MM.1S (cell line): ENCODE measurements around the gene BPTF.

ENCODE experiments used
- DNase-seq: peaks from one replicate; pipeline ENCODE4 v3.0.0-alpha.2; 2015
- H2AFZ ChIP-seq: fragments of 300-600 bp; sonication (generic); 2 replicates; pipeline ENCODE4 v1.6.0; 2016; ENCODE audit warnings: antibody characterized with exemption, low read length
- H3F3A ChIP-seq: fragments of 300-600 bp; sonication (generic); 2 replicates; pipeline ENCODE4 v1.6.1; 2016; ENCODE audit warnings: mild to moderate bottlenecking, antibody characterized with exemption, low read length, moderate library complexity, mixed read lengths; ENCODE audit not compliant: insufficient read depth
- H3K27ac ChIP-seq: fragments of 300-600 bp; sonication (generic); 2 replicates; pipeline ENCODE4 v1.5.1; 2016; ENCODE audit warnings: mild to moderate bottlenecking, low read length
- H3K27me3 ChIP-seq: fragments of 300-600 bp; sonication (generic); replicated peaks from 2 replicates; pipeline ENCODE4 v1.6.0; 2016; ENCODE audit warnings: low read length; ENCODE audit not compliant: insufficient read depth
- H3K36me3 ChIP-seq: fragments of 300-600 bp; sonication (generic); replicated peaks from 2 replicates; pipeline ENCODE4 v1.6.1; 2016; ENCODE audit warnings: mild to moderate bottlenecking, low read length, mixed read lengths; ENCODE audit not compliant: insufficient read depth
- H3K4me1 ChIP-seq: fragments of 300-600 bp; sonication (generic); 2 replicates; pipeline ENCODE4 v1.6.1; 2016; ENCODE audit warnings: low read length, mixed read lengths
- H3K4me2 ChIP-seq: fragments of 300-600 bp; sonication (generic); 2 replicates; pipeline ENCODE4 v1.6.0; 2016; ENCODE audit warnings: low read depth, low read length
- H3K4me3 ChIP-seq: fragments of 300-600 bp; sonication (generic); 2 replicates; pipeline ENCODE4 v1.5.1; 2016; ENCODE audit warnings: low read length, mixed read lengths
- H3K79me2 ChIP-seq: fragments of 300-600 bp; sonication (generic); 2 replicates; pipeline ENCODE4 v1.6.1; 2016; ENCODE audit warnings: mixed run types, low read length, mixed read lengths
- H3K9ac ChIP-seq: fragments of 300-600 bp; sonication (generic); 2 replicates; pipeline ENCODE4 v1.6.1; 2016; ENCODE audit warnings: low read length, mixed read lengths
- H3K9me2 ChIP-seq: fragments of 300-600 bp; sonication (generic); replicated peaks from 2 replicates; pipeline ENCODE4 v1.6.1; 2016; ENCODE audit warnings: mild to moderate bottlenecking, low read length, mixed read lengths; ENCODE audit not compliant: insufficient read depth
- H3K9me3 ChIP-seq: fragments of 300-600 bp; sonication (generic); replicated peaks from 2 replicates; pipeline ENCODE4 v1.6.1; 2016; ENCODE audit warnings: mild to moderate bottlenecking, low read length, mixed read lengths; ENCODE audit not compliant: insufficient read depth
- H4K20me1 ChIP-seq: fragments of 300-600 bp; sonication (generic); 2 replicates; pipeline ENCODE4 v1.6.1; 2016; ENCODE audit warnings: mild to moderate bottlenecking, low read length, moderate library complexity, mixed read lengths; ENCODE audit not compliant: insufficient read depth
- EZH2 ChIP-seq: fragments of 300-600 bp; sonication (generic); optimal IDR thresholded peaks from 2 replicates; pipeline ENCODE3; 2017; ENCODE audit warnings: low read depth, mild to moderate bottlenecking, antibody characterized with exemption, low read length, mixed read lengths
- EZH2phosphoT487 ChIP-seq: fragments of 300-600 bp; sonication (generic); IDR thresholded peaks from 2 replicates; pipeline ENCODE4 v1.6.1; 2018; ENCODE audit warnings: antibody characterized with exemption, low read length
- TF ChIP-seq, protein P1 (sequence below): fragments of 300-600 bp; sonication (generic); IDR thresholded peaks from 2 replicates; pipeline ENCODE4 v1.5.1; 2016; ENCODE audit warnings: antibody characterized with exemption, low read length, mixed read lengths

Gene BPTF

DNA sequence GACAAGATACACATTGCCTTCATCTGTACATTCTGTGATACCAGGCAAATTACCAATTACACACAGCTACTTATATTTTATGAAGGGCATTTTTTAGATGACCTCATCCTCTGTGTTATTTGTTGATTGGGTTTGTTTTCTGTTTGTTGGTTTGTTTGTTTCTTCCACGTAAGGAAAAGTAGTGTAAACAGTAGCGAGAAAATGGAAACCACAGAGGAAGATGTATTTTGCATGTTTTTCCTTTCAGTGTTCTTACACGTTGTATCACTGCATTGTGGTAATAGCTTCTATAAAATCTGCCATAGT lies 158.0 kb downstream of the BPTF start:
- no peak for DNase-seq
- no peak overlapping the region for H3K9ac ChIP-seq
- no peaks in the 10 kb centered on the region for H3K4me1 ChIP-seq
- H3K27ac ChIP-seq, result no peak overlapping the region
- H3K36me3 ChIP-seq, result no peaks in the 10 kb centered on the region
- H3K27me3 ChIP-seq, result no peaks in the 10 kb centered on the region
- no peak overlapping the region for H3K4me3 ChIP-seq
- no peak overlapping the region for H3K4me2 ChIP-seq
- H3K79me2 ChIP-seq, result no peaks in the 10 kb centered on the region
- H3K9me2 ChIP-seq, result no peaks in the 10 kb centered on the region
- TF ChIP-seq EZH2 (no peak), EZH2phosphoT487 (no peak)
- no peaks in the 10 kb centered on the region for H3K9me3 ChIP-seq
- H3F3A ChIP-seq, result no peaks in the 10 kb centered on the region
- no peaks in the 10 kb centered on the region for H4K20me1 ChIP-seq
- no peak overlapping the region for H2AFZ ChIP-seq

- TF ChIP-seq EZH2, result no peak
- no peak for TF ChIP-seq EZH2phosphoT487
- TF ChIP-seq, protein P1, sequence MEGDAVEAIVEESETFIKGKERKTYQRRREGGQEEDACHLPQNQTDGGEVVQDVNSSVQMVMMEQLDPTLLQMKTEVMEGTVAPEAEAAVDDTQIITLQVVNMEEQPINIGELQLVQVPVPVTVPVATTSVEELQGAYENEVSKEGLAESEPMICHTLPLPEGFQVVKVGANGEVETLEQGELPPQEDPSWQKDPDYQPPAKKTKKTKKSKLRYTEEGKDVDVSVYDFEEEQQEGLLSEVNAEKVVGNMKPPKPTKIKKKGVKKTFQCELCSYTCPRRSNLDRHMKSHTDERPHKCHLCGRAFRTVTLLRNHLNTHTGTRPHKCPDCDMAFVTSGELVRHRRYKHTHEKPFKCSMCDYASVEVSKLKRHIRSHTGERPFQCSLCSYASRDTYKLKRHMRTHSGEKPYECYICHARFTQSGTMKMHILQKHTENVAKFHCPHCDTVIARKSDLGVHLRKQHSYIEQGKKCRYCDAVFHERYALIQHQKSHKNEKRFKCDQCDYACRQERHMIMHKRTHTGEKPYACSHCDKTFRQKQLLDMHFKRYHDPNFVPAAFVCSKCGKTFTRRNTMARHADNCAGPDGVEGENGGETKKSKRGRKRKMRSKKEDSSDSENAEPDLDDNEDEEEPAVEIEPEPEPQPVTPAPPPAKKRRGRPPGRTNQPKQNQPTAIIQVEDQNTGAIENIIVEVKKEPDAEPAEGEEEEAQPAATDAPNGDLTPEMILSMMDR, result no peak
- H3F3A ChIP-seq, result peaks cover 13% of the 10 kb centered on the region
Observed at GRCh38 chr17:67990909-67991308, 165.6 kb downstream of the BPTF start.

GRCh38 chr17:67992548-67993152 lies 167.3 kb downstream of the BPTF start:
- no peaks in the 10 kb centered on the region for H3K9me2 ChIP-seq
- peak overlapping the region; percentile 89 for H3K4me3 ChIP-seq
- peaks cover 21% of the 10 kb centered on the region for H3K27me3 ChIP-seq
- DNase-seq, result peak; percentile 19
- H3K36me3 ChIP-seq, result no peaks in the 10 kb centered on the region
- H3K79me2 ChIP-seq, result no peaks in the 10 kb centered on the region
- no peaks in the 10 kb centered on the region for H3K4me1 ChIP-seq
- H3K9ac ChIP-seq, result peak overlapping the region; percentile 80
- H3F3A ChIP-seq, result peaks cover 13% of the 10 kb centered on the region
- H3K9me3 ChIP-seq, result no peaks in the 10 kb centered on the region
- peak overlapping the region; percentile 78 for H3K4me2 ChIP-seq
- peak overlapping the region; percentile 81; the same call in 1 of the 2 replicates for H3K27ac ChIP-seq
- peak overlapping the region; percentile 61 for H2AFZ ChIP-seq
- no peak for TF ChIP-seq EZH2
- no peak for TF ChIP-seq EZH2phosphoT487
- TF ChIP-seq, protein P1, result no peak
- H4K20me1 ChIP-seq, result no peaks in the 10 kb centered on the region

More at GRCh38 chr17:67990909-67991308, 165.6 kb downstream of the BPTF start:
- H3K4me2 ChIP-seq, result no peak overlapping the region
- H3K9ac ChIP-seq, result no peak overlapping the region
- no peaks in the 10 kb centered on the region for H3K9me2 ChIP-seq
- no peaks in the 10 kb centered on the region for H3K79me2 ChIP-seq
- no peaks in the 10 kb centered on the region for H3K9me3 ChIP-seq
- no peaks in the 10 kb centered on the region for H4K20me1 ChIP-seq
- H2AFZ ChIP-seq, result no peak overlapping the region
- no peak overlapping the region for H3K4me3 ChIP-seq
- peaks cover 14% of the 10 kb centered on the region for H3K27me3 ChIP-seq
- H3K36me3 ChIP-seq, result no peaks in the 10 kb centered on the region
- DNase-seq, result no peak
- H3K27ac ChIP-seq, result no peak overlapping the region
- no peaks in the 10 kb centered on the region for H3K4me1 ChIP-seq

DNA sequence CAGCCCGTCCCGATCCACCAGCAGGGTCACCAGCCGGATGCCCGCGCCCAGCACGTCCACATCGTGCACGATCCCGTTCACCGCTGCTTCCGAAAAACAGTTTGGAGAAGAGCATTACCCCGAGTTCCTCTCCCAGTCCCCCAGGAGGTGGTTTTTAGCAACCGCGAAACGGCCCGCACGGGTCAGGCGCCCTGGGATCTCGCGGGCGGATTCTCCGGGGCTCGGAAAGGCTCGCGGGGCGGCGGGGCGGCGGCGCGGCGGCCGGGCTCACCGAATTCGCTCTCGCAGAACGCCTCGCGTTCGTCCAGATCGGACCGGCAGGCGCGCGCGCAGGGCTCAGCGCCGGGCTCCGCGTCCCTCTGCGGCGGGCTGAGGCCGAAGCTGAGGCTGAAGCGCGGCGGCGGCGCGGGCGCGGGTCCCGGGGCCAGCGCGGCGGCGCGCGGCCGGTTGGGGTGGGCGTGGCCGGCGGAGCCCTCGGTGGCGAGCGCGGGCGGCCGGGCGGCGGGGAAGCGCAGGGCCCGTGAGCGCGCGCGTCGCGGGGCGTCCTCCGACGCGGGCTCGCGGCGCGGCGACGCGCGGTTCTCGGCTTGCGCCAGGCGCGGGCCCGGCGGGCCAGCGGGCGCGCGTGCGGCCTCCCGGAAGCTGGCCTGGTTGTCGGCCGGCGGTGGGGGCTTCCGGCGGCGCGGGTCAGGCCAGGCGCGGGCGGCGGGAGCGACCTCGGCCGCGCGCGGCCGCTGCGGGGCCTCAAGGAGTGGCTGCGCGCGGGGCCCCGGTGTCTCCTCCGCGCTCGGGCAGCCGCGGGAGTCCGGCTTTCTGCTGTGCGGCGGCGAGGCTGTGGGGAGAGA lies 168.1 kb downstream of the BPTF start:
- peak overlapping the region; percentile 81; the same call in 1 of the 2 replicates for H3K27ac ChIP-seq
- TF ChIP-seq, protein P1, result no peak
- no peak for TF ChIP-seq EZH2
- no peak for TF ChIP-seq EZH2phosphoT487
- peak; percentile 89 for DNase-seq
- H2AFZ ChIP-seq, result peak overlapping the region; percentile 87
- no peaks in the 10 kb centered on the region for H3K9me2 ChIP-seq
- peaks cover 21% of the 10 kb centered on the region for H3K27me3 ChIP-seq
- no peaks in the 10 kb centered on the region for H3K36me3 ChIP-seq
- H3K9me3 ChIP-seq, result no peaks in the 10 kb centered on the region
- H3K4me2 ChIP-seq, result peak overlapping the region; percentile 78
- H3K4me3 ChIP-seq, result peak overlapping the region; percentile 89
- peak overlapping the region; percentile 80 for H3K9ac ChIP-seq
- H3K79me2 ChIP-seq, result no peaks in the 10 kb centered on the region
- peaks cover 13% of the 10 kb centered on the region for H3F3A ChIP-seq
- H3K4me1 ChIP-seq, result no peaks in the 10 kb centered on the region
- H4K20me1 ChIP-seq, result no peaks in the 10 kb centered on the region
